Neural cell (in vitro differentiated cells): ENCODE measurements around the gene PIP5K1B. TPM values are rescaled to one million over a fixed set of nuclear protein-coding genes. Genes with fewer than 3 reads are reported as not detected.

Source experiments
- H2AFZ ChIP-seq: fragments of 200-600, 300-800 bp; sonication (generic), shearing (Covaris generic); 2 replicates; pipeline ENCODE4 v1.6.0; 2014; ENCODE audit warnings: low read depth, mild to moderate bottlenecking, antibody characterized with exemption, low read length, moderate library complexity
- H3F3A ChIP-seq: fragments of 200-600 bp; shearing (Covaris generic); 2 replicates; pipeline ENCODE4 v1.6.1; 2016; ENCODE audit warnings: mild to moderate bottlenecking, moderate library complexity, mixed read lengths, antibody characterized with exemption, low read length; ENCODE audit not compliant: insufficient read depth, poor library complexity, severe bottlenecking
- H3K27ac ChIP-seq: fragments of 200-600, 300-800 bp; sonication (generic), shearing (Covaris generic); 2 replicates; pipeline ENCODE4 v1.5.1; 2014; ENCODE audit warnings: mild to moderate bottlenecking, low read length, moderate library complexity
- H3K27me3 ChIP-seq: fragments of 300-800, 200-600 bp; sonication (generic), shearing (Covaris generic); 2 replicates; pipeline ENCODE4 v1.6.0; 2014; ENCODE audit warnings: mild to moderate bottlenecking, low read depth, low read length, moderate library complexity; ENCODE audit not compliant: insufficient read depth
- H3K36me3 ChIP-seq: fragments of 300-800, 200-600 bp; sonication (generic), shearing (Covaris generic); 2 replicates; pipeline ENCODE4 v1.5.1; 2014; ENCODE audit warnings: mild to moderate bottlenecking, antibody characterized with exemption, low read length, moderate library complexity; ENCODE audit not compliant: insufficient read depth
- H3K4me2 ChIP-seq: fragments of 300-800, 200-600 bp; sonication (generic), shearing (Covaris generic); 2 replicates; pipeline ENCODE4 v1.6.0; 2014; ENCODE audit warnings: mild to moderate bottlenecking, low read length
- H3K4me3 ChIP-seq: fragments of 300-800, 200-600 bp; sonication (generic), shearing (Covaris generic); 2 replicates; pipeline ENCODE4 v1.5.1; 2014; ENCODE audit warnings: mild to moderate bottlenecking, low read length, moderate library complexity
- H3K79me2 ChIP-seq: fragments of 200-600 bp; shearing (Covaris generic); replicated peaks from 2 replicates; pipeline ENCODE4 v1.6.0; 2014; ENCODE audit warnings: mild to moderate bottlenecking, low read length, moderate library complexity; ENCODE audit not compliant: insufficient read depth
- H3K9ac ChIP-seq: fragments of 300-800, 200-600 bp; sonication (generic), shearing (Covaris generic); 2 replicates; pipeline ENCODE4 v1.6.1; 2016; ENCODE audit warnings: mild to moderate bottlenecking, low read length, mixed read lengths
- H3K9me2 ChIP-seq: fragments of 200-600 bp; shearing (Covaris generic); 2 replicates; pipeline ENCODE4 v1.6.1; 2016; ENCODE audit warnings: mild to moderate bottlenecking, low read length, mixed read lengths; ENCODE audit not compliant: insufficient read depth
- H3K9me3 ChIP-seq: fragments of 200-600, 300-800 bp; sonication (generic), shearing (Covaris generic); 2 replicates; pipeline ENCODE4 v1.6.1; 2016; ENCODE audit warnings: mild to moderate bottlenecking, mixed run types, low read length, moderate library complexity, mixed read lengths
- H4K20me1 ChIP-seq: fragments of 200-600 bp; shearing (Covaris generic); 2 replicates; pipeline ENCODE4 v1.6.1; 2016; ENCODE audit warnings: mild to moderate bottlenecking, mixed run types; ENCODE audit not compliant: insufficient read depth
- EP300 ChIP-seq: fragments of 450-650 bp; conservative IDR thresholded peaks from 2 replicates; pipeline ENCODE4 v1.6.1; 2014; ENCODE audit warnings: antibody characterized with exemption, mild to moderate bottlenecking, moderate library complexity; ENCODE audit not compliant: poor library complexity, severe bottlenecking
- EZH2 ChIP-seq: fragments of 200-600, 300-800 bp; shearing (Covaris generic), sonication (generic); IDR thresholded peaks from 2 replicates; pipeline ENCODE4 v1.6.1; 2014; ENCODE audit warnings: antibody characterized with exemption, low read length, borderline replicate concordance, mild to moderate bottlenecking; ENCODE audit not compliant: insufficient read depth, poor library complexity, severe bottlenecking
- MXI1 ChIP-seq: fragments of 450-650 bp; conservative IDR thresholded peaks from 2 replicates; pipeline ENCODE4 v1.6.1; 2014; ENCODE audit warnings: antibody characterized with exemption, mild to moderate bottlenecking; ENCODE audit not compliant: poor library complexity, severe bottlenecking
- POLR2AphosphoS5 ChIP-seq: IDR thresholded peaks from 2 replicates; pipeline ENCODE4 v1.6.1; 2012
- RAD21 ChIP-seq: fragments of 450-650 bp; conservative IDR thresholded peaks from 2 replicates; pipeline ENCODE4 v1.6.1; 2014; ENCODE audit warnings: antibody characterized with exemption, mild to moderate bottlenecking, moderate library complexity
- SMC3 ChIP-seq: fragments of 450-650 bp; conservative IDR thresholded peaks from 2 replicates; pipeline ENCODE4 v1.6.1; 2014; ENCODE audit warnings: antibody characterized with exemption, mild to moderate bottlenecking, moderate library complexity; ENCODE audit not compliant: poor library complexity
- TAF1 ChIP-seq: IDR thresholded peaks from 2 replicates; pipeline ENCODE4 v1.6.1; 2012; ENCODE audit warnings: low read depth
- polyA plus RNA-seq: library from polyadenylated mRNA; depleted of rRNA; stranded (reverse); fragments of >200 nt; gene quantifications from 2 replicates; pipeline ENCODE4 v1.2.3, GENCODE V29; 2014
- TF ChIP-seq, protein P1 (sequence below): fragments of 450-650 bp; IDR thresholded peaks from 2 replicates; pipeline ENCODE4 v1.5.1; 2014; ENCODE audit warnings: antibody characterized with exemption, mild to moderate bottlenecking, moderate library complexity; ENCODE audit not compliant: poor library complexity, severe bottlenecking
- TF ChIP-seq, protein P2 (sequence below): IDR thresholded peaks from 2 replicates; pipeline ENCODE4 v1.6.1; 2012; ENCODE audit warnings: borderline replicate concordance

PIP5K1B gene
- polyA plus RNA-seq, 1 donor from 2014 or later: 1.5 TPM

DNA sequence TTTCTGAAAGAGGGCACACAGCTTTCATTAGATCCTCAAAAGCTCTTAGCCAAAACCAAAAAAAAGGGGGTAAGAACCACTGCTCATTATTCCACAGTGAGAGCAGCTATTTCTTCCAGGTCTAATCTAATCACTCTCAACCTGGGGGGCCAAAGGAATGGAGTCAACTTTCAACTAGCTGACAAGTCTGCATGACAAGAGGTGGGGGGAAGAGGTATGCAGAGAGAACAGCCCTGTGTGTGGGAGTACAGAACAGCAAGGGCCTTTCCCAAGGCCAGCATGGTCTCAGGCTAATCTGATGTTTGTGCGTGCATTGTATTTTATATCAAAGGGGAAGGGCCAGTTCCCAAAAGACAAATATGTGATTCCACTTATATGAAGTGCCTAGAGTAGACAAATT is 36.9 kb upstream of the PIP5K1B start:
- Histone ChIP-seq H3K79me2 (no peaks in the 10 kb centered on the region), H3K27ac (no peak overlapping the region), H3K27me3 (no peaks in the 10 kb centered on the region), H3K9me2 (no peaks in the 10 kb centered on the region), H3K9ac (no peak overlapping the region), H3K9me3 (no peaks in the 10 kb centered on the region), H2AFZ (no peak overlapping the region), H4K20me1 (no peaks in the 10 kb centered on the region), H3K4me3 (no peak overlapping the region), H3K4me2 (no peak overlapping the region), H3F3A (no peaks in the 10 kb centered on the region), H3K36me3 (no peaks in the 10 kb centered on the region)
- no peak for TF ChIP-seq POLR2AphosphoS5
- no peak for TF ChIP-seq RAD21
- no peak for TF ChIP-seq EZH2
- TF ChIP-seq, protein P1, sequence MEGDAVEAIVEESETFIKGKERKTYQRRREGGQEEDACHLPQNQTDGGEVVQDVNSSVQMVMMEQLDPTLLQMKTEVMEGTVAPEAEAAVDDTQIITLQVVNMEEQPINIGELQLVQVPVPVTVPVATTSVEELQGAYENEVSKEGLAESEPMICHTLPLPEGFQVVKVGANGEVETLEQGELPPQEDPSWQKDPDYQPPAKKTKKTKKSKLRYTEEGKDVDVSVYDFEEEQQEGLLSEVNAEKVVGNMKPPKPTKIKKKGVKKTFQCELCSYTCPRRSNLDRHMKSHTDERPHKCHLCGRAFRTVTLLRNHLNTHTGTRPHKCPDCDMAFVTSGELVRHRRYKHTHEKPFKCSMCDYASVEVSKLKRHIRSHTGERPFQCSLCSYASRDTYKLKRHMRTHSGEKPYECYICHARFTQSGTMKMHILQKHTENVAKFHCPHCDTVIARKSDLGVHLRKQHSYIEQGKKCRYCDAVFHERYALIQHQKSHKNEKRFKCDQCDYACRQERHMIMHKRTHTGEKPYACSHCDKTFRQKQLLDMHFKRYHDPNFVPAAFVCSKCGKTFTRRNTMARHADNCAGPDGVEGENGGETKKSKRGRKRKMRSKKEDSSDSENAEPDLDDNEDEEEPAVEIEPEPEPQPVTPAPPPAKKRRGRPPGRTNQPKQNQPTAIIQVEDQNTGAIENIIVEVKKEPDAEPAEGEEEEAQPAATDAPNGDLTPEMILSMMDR: no peak
- TF ChIP-seq, protein P2, sequence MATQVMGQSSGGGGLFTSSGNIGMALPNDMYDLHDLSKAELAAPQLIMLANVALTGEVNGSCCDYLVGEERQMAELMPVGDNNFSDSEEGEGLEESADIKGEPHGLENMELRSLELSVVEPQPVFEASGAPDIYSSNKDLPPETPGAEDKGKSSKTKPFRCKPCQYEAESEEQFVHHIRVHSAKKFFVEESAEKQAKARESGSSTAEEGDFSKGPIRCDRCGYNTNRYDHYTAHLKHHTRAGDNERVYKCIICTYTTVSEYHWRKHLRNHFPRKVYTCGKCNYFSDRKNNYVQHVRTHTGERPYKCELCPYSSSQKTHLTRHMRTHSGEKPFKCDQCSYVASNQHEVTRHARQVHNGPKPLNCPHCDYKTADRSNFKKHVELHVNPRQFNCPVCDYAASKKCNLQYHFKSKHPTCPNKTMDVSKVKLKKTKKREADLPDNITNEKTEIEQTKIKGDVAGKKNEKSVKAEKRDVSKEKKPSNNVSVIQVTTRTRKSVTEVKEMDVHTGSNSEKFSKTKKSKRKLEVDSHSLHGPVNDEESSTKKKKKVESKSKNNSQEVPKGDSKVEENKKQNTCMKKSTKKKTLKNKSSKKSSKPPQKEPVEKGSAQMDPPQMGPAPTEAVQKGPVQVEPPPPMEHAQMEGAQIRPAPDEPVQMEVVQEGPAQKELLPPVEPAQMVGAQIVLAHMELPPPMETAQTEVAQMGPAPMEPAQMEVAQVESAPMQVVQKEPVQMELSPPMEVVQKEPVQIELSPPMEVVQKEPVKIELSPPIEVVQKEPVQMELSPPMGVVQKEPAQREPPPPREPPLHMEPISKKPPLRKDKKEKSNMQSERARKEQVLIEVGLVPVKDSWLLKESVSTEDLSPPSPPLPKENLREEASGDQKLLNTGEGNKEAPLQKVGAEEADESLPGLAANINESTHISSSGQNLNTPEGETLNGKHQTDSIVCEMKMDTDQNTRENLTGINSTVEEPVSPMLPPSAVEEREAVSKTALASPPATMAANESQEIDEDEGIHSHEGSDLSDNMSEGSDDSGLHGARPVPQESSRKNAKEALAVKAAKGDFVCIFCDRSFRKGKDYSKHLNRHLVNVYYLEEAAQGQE: no peak
- no peak for TF ChIP-seq MXI1
- TF ChIP-seq TAF1: no peak
- no peak for TF ChIP-seq SMC3
- no peak for TF ChIP-seq EP300

DNA sequence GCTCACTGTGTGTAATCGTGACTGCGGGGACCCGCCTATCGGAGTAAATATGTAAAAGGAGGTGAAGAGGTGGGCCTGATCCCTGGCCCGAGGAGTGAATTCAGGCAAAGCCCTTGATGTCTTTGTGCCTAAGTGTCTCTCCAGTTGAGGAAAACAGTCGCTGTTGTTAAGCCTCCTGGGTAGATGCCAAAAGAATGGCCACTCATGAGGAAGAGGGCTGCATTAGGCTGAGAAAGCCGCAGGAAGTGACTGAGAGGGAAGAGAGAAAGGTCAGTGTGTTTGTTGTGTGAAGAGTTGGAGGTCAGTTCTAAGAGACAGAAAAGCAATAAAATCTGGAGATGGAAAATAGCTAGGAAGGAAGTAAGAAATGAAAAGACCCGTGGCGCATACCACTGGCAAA is 35.8 kb upstream of the PIP5K1B start:
- Histone ChIP-seq H3F3A (no peaks in the 10 kb centered on the region), H3K36me3 (no peaks in the 10 kb centered on the region), H3K9me3 (no peaks in the 10 kb centered on the region), H3K79me2 (no peaks in the 10 kb centered on the region), H3K9ac (no peak overlapping the region), H4K20me1 (no peaks in the 10 kb centered on the region), H3K27ac (no peak overlapping the region), H3K9me2 (no peaks in the 10 kb centered on the region), H3K4me2 (no peak overlapping the region), H3K4me3 (no peak overlapping the region), H3K27me3 (no peaks in the 10 kb centered on the region), H2AFZ (no peak overlapping the region)
- TF ChIP-seq, protein P1: no peak
- TF ChIP-seq EP300 (no peak), TAF1 (no peak), POLR2AphosphoS5 (no peak), MXI1 (no peak)
- TF ChIP-seq, protein P2: no peak
